ENCODE measurements around the gene ZNF445.
"Not testable (repeated sequence)": the region's sequence is repeated elsewhere in the genome, so short reads cannot be mapped to it uniquely, and the experiment has no call there.

ZNF445 gene

DNA sequence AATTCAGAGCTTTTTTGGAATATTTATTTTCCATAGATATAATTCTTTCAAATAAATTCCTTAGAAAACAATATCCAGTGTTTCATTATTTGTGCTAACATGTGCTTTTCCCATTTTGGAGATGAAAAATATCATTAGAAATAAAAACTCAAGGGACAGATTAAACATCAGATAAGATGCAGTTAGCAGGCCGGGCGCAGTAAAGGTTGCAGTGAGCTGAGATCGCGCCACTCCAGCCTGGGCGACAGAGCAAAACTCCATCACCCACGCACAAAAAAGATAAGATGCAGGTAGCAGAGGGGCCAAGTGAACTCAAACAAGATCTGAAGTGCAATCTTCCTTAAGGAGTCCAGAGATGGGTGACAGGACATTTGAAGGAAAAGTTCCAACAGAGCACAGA lies 48.0 kb downstream of the ZNF445 start:
- DNase-seq = no peak

DNA sequence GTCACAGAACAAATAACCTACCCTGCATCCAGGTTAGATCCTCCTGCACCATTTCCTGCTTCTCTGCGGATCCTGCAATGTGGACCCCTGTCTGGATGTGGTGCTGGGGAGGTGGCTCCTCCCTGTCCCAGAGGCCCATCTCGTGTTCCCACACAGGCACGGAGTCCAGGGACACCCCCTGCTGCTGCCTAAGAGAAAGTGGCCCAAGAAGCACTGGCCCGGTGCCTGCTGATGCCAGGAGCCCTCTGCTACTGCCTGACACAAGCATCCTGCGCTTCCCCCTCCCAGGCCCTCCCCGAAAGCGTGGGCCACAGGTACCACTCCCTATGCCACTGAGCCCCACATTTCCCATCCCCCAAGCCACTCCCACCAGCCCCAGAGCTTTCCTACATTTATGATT lies 48.6 kb downstream of the ZNF445 start:
- DNase-seq = no peak

DNA sequence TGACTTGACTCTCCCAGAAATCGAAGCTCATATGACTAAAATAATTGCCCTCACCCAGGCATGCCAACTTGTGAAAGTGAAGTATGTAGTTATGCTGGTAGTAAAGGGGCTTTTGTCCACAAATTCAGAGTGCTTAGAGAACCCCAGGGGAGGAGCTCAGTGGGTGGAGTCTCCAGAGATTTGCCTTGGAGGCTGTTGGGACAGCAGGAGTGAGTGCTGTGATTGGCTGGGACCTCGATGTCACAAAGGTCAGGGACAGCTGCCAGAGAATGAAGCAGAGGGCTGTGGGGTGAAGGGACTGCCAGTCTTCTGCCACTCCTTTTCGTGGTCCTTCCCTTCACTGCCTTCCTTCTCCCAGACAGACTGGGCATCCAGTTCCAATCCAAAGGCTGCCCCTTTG lies 49.8 kb downstream of the ZNF445 start:
- no peak for DNase-seq

DNA sequence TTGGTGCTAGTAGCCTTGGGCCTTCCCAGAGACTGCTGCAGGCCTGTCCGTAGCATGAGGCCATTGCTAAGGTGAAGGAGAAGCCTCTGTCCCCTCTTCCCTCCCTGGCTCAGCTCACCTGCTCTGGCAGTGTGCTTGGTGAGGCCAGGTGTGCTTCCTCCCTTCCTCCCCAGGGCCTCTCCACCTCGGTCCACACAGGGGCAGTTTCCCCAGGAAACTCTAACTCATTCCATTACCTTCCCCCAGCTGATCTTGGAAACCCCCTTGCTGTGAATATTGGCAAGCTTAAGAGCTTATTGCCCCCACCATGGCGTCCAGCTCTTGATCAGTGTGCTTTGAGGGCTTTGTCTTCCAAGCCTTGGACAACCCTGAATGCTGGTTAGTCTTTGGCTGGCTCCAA lies 52.7 kb downstream of the ZNF445 start:
- no peak for DNase-seq

DNA sequence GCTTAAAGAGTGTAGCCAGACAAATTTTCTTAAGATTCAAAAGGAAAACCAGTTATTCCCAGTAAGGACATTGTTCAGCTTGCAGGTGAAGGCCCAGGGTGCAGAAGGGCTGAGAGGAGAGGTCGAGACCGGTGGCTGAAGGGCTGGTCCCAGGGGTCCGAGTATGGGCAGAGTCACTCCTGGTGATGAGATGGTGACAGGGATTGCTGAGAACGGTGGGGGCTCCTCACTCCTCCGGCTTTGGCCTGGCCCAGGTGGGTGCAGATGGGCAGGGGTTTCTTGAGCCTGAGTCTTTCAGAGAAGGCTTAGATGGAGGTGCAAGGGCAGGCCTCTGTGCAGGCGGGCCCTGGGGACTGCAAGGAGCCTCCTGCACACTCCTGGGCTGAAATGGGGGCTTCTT lies 56.2 kb downstream of the ZNF445 start:
- DNase-seq = no peak

DNA sequence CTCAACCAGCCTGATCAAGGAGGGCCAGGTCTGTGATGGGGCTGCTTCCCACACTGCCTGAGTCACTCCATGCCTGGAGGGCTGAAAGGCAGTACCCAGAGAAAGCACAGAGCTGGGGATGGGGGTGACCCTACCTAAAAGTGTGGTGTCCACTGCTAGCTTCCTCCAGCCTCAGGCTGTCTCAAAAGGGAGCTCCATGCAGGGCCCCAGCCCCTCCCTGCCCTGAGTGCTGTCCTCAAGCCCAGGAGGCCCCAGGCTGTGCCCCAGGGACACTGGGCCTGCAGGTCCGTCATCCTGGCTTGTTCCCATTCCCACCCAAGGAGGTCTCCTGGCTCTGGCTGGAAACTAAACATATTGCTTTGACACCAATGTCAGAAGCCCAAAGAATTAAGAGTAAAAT lies 56.8 kb downstream of the ZNF445 start:
- no peak for DNase-seq

DNA sequence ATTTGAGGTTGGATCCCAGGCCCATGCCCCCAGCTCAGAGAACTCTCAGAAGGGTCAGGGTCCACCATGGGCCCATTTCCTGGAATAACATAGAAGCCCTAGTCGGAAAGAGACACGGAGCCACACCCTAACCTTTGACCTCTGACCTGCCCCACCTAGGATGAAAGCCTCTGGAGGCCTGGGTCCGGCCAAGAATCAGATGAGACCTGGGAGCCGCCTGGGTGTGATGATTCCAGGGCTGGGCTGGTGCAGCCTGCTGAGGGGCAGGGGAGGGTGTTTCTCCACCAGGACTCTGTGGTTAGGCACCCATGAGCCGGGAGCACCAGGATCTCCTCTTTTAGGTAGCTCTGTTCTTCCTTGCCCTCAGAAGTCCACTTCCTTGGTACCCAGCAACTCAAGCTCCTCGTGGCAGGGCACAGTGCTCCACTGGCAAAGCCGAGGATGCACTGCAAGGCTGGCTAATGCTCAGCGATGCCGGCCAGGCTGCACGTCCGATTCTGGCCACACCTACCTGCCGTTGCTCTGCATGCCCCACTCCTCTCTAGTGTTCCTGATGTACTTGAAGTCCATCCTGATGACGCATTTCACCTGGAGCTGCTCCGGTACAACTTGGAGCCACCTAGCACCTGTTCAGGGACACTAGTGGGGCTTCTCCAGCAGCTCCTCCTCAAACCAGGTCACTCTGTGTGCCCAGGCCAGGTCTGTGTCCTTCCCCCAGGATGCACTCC lies 57.4 kb downstream of the ZNF445 start:
- DNase-seq = no peak

DNA sequence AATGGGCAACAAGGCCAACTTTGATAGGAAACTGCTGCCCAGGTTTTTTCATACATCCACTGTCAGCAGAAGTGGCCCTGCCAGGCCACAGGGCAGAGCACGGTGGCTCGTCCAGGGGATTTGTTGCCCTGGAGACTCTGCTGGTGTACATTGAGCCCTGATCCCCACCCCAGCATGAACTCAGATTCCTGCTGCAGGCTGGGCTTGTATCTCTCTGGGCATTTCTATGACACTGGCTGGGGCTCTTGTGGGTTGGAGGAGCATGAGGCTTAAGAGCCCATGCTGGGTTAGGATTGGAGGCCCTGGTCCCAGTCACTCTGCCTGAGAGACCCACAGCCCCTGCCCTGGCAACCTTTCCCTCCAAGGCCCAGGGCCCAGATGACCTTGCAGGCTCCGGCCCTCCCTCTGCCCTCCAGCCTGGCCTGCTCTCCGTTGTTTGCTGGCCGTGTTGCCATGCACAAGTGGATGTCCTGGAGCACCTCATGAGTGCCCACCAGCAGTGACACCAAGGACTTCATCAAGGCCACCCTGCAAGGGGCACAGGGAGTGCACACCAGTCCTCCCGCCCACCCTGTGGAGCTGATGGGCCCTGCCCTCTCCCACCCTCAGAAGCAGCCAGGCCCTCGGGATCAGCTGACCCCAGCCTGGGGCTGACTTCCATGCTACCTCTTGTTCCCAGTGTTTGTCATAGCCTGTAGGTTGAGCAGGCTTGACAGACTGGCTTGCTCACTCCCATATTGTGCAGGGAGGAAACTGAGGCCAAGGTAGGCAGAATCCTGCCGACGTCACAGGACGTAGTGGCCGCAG lies 58.2 kb downstream of the ZNF445 start:
- no peak for DNase-seq

DNA sequence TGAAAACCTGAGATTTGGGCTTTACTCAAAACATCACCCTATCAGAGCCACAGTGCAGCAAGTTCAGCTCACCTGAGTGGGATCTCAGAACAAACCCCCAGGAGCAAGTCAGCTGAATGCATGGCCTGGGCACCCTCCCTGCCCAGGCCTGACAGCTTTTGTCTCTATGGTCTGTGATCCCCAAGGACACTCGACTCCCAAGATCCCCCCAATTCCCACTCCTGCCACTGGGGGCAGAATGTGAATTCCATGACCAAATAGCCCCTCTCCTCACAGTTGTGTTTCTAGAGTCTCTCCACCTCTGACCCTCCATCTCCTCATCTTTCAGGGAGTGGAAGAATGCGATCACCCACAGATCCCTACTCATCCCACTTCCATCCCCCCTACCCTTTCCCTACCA lies 58.9 kb downstream of the ZNF445 start:
- DNase-seq = no peak

DNA sequence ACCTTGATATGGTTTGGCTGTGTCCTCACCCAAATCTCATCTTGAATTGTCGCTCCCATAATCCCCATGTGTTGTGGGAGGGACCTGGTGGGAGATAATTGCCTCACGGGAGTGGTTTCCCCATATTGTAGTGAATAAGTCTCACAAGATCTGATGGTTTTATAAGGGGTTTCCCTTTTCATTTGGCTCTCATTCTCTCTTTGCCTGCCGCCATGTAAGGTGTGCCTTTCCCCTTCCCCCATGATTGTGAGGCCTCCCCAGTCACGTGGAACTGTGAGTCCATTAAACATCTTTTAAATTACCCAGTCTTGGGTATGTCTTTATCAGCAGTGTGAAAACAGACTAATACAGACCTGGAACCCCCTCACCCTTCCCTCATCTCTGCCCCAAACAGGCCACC lies 59.4 kb downstream of the ZNF445 start:
- DNase-seq = not testable (repeated sequence)

DNA sequence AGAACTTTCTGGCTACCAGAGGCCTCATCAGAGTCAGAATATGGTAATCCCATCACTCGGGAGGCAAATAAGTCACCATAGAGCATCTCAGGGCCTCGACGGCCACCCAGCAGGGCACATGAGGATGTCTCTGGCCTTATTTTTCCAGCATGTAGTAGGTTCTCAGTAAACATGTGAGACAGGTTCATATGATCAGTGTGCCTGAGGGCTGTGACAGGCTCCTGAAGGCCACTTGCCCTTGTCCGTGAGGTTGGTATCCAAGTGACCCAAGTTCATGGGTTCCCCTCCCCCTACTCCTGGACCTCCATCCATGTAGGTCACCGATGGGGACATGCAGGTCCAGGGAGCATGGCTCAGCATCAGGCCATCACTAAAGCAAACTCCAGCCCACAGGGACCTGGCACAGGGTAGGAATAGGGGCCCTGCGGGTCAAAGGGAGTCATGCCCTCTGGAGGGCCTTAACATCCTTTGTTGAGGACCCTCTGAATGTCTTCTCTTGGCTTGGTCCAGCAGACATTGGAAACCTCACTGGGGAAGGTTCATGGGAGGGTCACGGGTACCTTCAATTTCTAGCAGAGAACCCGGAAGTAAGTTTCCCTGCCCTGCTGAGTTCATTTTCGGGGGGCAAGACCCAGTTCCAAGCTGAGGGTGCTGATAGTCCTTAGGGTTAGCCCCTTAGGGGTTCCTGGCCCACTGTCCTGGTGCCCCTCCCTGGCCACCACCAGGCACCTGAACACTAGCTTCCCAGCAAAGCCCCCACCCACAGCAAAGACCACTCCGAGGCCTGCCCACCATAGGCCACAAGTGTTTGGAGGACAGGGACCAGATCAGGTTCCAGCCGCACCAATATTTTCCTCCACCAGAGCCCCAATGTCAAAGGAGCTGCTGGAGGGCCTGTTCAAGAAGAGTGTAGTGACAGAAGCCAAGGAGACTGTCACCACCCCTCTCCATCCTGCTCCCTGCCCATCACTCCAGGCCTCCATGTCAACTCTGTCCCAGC lies 61.1 kb downstream of the ZNF445 start:
- no peak for DNase-seq

DNA sequence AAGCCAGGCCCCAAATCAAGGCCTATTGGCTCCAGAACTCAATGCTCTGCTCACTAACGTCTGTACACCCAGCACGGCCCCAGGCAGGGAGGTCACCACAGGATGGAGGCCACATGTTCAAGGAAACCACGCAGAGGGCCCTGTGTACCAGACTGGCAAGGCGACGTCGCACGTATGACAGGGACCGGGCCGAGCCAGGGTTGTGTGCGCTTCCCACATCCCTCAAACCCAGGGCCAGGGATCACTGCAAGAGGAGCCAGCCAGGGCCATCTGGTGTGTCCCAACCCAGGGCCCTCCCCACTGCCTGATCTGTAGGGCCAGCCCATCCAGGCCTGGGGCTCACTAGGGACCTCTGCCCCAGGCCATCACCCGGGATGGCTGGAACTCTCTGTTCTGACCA lies 62.0 kb downstream of the ZNF445 start:
- no peak for DNase-seq

DNA sequence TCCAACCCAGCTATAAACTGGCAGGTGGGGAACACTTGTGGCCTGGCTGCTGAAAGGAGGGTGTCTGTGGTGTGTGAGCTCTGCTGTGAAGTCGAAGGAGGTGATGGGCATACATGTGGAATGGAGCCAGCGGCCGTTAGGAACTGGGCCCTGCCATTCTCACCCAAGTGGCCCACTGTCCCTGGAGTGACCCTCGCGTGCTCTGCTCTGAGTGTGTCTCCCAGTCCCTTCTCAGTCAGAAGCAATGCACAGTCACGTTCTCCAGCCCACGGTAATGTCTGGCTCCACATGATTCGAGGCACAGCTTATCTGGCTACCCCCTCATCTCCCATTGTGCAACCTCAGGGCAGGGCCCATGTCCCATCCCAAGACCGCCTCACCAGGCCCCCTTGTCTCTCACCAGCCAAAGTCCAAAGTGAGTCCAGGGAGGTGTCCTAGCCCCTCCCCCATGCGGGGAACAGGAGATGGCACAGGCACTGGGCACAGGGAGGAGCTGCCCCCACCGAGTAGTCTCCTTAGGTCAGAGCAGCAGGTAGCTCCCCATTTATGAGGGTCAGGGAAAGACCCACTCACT lies 62.9 kb downstream of the ZNF445 start:
- no peak for DNase-seq

DNA sequence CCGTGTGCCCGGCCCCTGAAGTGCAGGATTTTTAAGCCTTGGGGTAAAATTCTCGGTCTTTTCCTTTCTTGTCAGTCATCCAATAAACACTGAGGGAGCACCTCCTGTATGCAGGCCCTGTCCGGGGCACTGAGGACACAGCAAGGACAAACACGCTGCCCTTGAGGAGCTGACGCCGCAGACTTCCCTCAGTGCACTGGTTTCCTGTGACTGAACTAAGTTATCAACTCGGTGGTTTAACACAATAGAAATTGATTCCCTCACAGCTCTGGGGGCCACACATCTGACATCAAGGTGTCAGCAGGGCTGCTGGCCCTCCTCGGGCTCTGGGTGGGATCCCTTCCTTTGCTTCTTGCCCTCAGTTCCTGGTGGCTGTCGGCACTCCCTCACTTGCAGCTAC lies 65.1 kb downstream of the ZNF445 start:
- no peak for DNase-seq

DNA sequence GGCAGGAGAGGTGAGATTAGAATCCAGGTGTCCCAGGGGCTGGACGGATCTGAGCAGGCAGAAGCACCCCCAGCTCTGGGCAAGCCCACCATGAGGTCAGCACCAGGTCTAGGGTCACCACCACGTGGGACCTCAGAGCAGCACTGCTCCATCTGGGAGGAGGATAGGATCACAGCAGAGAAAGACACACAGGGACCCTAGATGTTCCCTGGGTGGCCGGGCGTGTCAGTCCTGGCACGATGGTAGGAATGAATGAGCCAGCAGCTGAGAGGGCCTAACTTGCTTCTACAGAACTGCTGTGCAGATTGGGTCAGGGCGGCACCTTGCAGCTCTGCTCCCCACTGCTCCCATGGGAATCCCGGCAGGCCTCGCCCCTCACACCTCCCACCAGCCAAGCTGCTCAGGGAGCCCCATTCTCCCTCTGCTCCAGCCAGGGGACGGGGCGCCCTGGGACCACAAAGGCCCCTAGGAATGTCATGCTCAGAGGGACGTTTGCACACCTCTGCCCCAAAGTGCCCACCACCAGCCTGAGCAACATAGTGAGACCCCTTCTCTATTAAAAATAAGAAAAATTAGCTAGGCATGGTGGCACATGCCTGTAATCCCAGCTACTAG lies 66.3 kb downstream of the ZNF445 start:
- no peak for DNase-seq

DNA sequence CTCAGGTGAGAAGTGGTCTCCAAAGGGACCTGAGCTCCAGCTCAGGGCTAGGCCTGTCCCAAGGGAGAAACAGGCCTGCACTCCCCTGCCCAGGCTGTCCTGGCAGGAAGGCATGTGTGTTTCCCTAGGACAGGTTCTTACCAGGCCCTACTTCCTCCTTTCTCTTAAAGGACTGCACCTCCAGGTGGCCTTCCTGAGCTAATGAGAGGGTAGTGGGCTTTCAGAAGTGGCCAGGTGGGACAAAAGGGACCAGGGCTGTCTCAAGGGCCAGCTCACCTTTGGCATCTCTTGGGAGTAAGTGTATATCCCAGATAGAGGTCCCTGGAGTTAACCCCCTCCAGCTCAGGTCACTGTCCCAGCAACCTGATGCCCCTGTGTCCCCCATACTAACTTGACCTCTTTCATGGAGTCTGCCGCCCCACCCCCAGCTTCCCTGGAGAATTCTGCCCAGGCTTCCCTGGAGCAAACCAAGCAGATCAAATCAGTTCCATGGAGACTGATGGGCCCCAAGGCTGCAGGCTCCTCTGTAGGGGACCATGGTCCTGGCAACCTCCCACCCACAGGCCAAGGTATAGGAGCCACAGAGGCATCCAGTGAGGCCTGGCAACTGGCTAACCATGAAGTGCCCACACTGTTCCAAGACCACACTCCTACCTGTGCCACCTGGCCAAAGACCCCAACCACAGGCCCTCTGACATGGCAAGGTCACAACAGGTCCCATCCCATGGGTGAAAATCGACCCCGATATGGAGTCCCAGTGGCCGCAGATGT lies 67.6 kb downstream of the ZNF445 start:
- no peak for DNase-seq

DNA sequence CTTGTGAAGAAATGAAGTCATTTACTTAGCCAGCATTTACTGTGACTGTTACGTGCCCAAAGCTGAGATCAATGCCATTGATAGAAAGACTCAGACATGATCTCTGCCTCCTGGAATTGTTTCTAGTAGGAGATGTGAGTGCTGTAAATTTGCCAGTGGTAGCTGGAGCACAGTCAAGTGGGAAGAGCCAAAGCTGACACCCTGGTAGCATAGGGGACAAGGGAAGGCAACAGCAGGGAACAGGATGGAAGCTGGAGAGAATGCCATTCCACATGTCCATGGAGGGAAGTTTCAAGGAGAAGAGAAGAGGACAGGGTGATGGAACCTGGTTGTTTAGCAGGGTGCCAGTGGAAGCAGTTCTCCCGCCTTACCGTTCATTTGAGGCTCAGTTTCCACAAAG lies 74.9 kb downstream of the ZNF445 start:
- no peak for DNase-seq

DNA sequence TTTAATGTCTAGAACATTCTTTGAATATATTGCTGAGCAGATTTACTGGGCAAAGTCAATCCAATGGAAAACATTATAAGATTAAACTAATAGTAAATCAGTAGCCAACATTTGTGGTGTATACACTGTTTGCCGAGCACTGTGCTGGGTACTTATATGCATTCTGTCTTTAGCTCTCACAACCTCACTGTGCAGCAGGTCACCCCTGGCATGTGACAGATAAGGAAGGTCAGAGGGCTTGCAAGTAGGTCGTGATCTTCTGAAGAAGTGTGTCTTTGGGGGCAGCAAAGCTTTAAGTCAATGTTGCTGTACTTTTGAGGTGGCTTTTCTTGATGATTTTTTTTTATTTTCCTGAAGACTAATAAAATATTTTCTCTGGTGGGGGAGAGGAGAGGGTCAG lies 76.7 kb downstream of the ZNF445 start:
- DNase-seq = no peak

DNA sequence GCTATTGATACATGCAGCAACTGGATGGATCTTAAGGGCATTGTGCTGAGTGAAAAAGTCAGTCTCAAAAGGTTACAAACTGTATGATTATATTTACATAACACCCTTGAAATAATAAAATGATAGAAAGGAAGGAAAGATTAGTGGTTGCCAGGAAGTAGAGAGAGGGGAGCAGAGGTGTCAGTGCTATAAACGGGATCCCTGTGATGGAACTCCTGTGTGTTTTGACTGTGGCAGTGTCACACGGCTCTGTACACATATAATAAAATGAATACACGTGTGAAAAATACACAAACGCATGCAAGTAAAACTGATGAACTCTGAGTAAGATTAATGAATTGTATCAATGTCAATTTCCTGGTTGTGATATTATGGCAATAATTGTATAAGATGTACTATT lies 78.6 kb downstream of the ZNF445 start:
- DNase-seq = no peak

DNA sequence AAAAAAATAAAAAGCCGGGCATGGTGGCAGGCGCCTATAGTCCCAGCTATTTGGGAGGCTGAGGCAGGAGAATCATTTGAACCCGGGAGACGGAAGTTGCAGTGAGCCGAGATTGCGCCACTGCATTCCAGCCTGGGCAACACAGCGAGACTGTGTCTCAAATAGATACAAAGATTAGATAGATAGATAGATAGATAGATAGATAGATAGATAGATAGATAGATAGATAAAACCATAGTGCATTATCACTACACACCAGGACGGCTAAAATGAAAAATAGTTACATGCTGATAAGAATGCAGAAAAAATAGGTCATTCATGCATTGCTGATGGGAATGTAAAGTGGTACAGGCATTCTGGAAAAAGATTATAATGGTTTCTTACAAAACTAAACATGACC lies 79.2 kb downstream of the ZNF445 start:
- not testable (repeated sequence) for DNase-seq

Data from activated CD4-positive, alpha-beta T cell treated with anti-CD3 and anti-CD28 coated beads, Interleukin-2, amount 50 U/mL, for 1 hour (primary cell).